GM19025 (cell line): ENCODE measurements around the gene OR2H2.
A peak's percentile ranks its signal among the peaks of the same experiment; 100 is the strongest.

Source experiments
- ATAC-seq: cut with Tn5 transposase; IDR thresholded peaks from one replicate; pipeline ENCODE4 v1.9.1; 2021; ENCODE audit warnings: mild to moderate bottlenecking, low read depth, moderate library complexity; ENCODE audit not compliant: unreplicated experiment

Gene OR2H2

DNA sequence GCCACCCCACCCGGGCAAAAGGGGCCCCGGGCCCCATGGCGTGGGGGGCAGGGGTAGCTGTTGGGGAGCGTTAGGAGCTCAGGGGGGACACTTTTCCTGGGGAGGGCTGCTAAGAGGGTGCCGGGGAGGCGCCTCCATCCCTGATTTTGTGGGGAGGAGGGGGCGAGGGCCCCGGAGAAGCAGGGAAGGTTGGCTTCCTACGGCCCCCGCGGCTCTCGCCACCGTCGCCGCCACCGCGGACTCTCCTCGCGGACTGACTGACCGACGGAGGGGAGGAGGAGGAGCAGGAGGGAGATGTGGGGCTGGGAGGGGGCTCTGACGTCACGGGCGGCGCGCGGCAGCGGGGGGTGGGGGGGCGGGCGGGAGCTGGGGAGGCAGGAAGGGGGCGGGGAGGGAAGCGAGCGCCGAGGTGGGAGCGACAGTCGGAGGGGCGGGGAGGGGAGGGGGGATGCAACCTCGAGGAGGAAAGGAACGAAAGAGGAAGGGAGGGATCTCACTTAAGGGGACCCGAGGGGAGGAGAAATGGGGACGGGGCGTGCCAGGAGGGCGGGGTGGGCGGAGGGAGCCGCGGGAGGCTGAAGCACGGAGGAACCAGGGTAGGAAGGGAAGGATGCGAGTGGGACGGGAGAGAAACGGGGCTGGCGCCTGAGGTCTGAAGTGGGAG, 43.0 kb downstream of the OR2H2 start:
- no peak for ATAC-seq

- no peak for ATAC-seq
These were observed 43.7 kb downstream of the OR2H2 start for GRCh38 chr6:29628419-29629281.

DNA sequence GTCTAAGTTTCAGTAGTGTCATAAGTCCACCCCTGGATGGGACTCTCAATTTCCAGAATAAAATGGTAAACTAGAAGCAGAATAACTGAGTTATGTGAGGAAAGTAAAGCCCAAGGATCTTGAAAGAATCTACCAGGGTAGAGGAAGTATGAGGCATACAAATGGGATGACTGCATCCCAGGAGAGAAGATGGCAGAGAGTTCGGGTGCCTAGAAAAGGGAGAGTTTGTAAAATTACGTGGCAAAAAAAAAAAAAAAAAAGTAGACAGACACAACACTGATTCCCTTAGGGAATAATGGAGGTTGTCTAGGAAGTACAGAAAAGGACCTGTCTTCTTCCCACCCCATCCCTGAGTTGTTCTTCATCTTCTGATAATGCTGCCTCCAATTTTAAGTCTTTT, 44.6 kb downstream of the OR2H2 start:
- no peak for ATAC-seq

GRCh38 chr6:29630315-29630714, 45.4 kb downstream of the OR2H2 start:
- ATAC-seq = no peak

GRCh38 chr6:29631209-29631810, 46.4 kb downstream of the OR2H2 start:
- ATAC-seq = no peak

GRCh38 chr6:29631860-29632731, 47.2 kb downstream of the OR2H2 start:
- peak; percentile 13 for ATAC-seq

GRCh38 chr6:29632789-29633533, 48.0 kb downstream of the OR2H2 start, which contains the start of gene GABBR1:
GABBR1 (minus strand) TSS chr6:29633183; CDS start chr6:29632385, 798 bp downstream.
- peak; percentile 82 for ATAC-seq

- ATAC-seq = no peak
These were observed 48.6 kb downstream of the OR2H2 start for GRCh38 chr6:29633534-29633905.

DNA sequence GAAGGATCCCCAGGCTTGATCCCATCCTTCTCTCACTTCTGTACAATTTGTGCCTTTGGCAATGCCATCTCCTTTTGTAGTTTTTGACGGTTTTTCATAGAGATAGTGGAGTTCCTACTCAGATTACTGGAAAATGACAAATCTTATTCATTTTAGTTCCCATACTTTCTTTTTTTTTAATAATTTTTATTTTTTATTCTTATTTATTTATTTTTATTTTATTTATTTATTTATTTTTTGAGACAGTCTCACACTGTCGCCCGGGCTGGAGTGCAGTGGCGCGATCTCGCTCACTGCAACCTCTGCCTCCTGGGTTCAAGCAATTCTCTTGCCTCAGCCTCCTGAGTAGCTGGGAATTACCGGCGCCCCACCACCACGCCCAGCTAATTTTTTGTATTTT, 52.3 kb downstream of the OR2H2 start:
- ATAC-seq = no peak
